Measurements from ENCODE around the gene MADD. TPM values are rescaled to one million over a fixed set of nuclear protein-coding genes. Genes with fewer than 3 reads are reported as not detected.
"Not testable (repeated sequence)": the region's sequence is repeated elsewhere in the genome, so short reads cannot be mapped to it uniquely, and the experiment has no call there.

MADD gene
- total RNA-seq, 2 experiments from 2014 or later = 99.4 to 107 TPM

DNA sequence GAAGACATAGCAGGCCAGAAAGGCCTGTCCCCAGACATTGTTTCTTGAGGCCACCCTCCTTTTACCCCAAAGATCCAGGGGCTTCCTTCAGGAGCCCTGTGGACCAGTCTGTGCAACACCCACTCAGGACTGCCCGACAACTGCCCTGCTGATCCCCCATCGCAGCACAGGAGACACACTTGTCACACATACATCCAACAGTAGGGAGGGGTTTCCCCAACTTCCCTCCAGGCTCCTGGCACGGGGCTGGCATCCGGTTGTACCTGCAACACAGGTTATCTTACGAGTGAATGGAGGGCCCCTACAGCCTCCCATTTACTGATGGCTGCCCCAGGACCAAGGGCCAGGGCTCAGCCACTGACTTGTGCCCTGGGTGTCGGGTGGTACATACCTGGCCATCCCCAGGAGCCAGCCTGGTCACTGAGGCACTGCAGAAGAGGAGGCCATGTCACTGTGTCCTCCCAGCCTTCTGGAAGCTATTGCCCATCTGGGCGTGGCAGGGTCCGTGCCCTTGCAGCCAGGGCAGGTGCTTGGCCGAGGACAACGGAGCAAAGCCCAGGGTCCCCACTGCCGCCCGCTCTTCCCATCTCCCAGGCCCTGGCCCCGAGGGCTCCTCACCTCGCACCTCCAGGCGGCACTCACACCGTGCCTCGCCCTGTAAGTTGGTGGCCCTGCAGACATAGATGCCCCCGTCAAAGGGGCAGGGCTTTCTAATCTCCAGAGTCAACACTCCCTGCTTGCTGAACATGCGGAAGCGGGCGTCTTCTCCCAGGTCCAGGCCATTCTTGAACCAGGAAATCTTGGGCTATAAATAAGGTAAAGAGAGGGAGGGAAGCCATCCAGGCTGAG, 61.7 kb downstream of the MADD start:
- POLR2A ChIA-PET = interaction anchor here (1.4 kb wide), 1 partner anchor 10 kb away, joined by 3 read pairs; no protein-coding TSS in a partner anchor

DNA sequence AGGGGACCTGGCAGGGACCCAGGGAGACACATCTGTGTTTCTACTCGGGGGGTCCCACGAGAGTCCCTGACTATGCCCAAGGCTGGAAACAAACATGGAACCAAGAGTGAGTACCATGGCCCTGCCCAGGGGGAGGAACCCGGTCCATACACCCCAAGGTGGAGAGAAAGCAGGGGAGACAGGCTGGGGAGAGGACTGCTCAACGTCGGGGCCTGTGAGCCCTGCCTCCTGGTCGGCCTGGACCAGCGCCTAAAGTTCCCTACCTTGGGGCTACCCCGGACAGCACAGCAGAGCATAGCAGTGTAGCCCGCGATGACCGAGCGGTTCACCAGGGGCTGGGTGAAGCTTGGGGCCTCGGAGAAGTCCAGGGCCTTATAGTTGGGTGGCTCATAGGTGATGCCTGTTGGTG, 62.4 kb downstream of the MADD start:
- DNase-seq = no peak
- Mint-ChIP-seq H3K27ac (no peak overlapping the region), H3K36me3 (ENCODE audit: low read depth) (peaks cover 18% of the 10 kb centered on the region), H3K27me3 (no peaks in the 10 kb centered on the region), H3K9me3 (no peaks in the 10 kb centered on the region), H3K4me3 (no peak overlapping the region), H3K4me1 (no peaks in the 10 kb centered on the region)
- CTCF ChIA-PET = no interaction called here
- POLR2A ChIA-PET = no interaction called here

More for the DNA sequence above, 61.7 kb downstream of the MADD start:
- Mint-ChIP-seq H3K4me1 (no peaks in the 10 kb centered on the region), H3K27ac (no peak overlapping the region), H3K27me3 (no peaks in the 10 kb centered on the region), H3K36me3 (ENCODE audit: low read depth) (peaks cover 21% of the 10 kb centered on the region), H3K4me3 (no peak overlapping the region), H3K9me3 (no peaks in the 10 kb centered on the region)
- DNase-seq = no peak
- CTCF ChIA-PET = no interaction called here

GRCh38 chr11:47332791-47333525, 63.0 kb downstream of the MADD start:
- ChIA-PET CTCF (interaction anchor here (0.6 kb wide), 1 partner anchor 136 kb away, joined by 4 read pairs; no protein-coding TSS in a partner anchor), POLR2A (interaction anchor here (0.6 kb wide), 1 partner anchor 433 kb away, joined by 3 read pairs; no protein-coding TSS in a partner anchor)
- Mint-ChIP-seq H3K9me3 (no peaks in the 10 kb centered on the region), H3K27ac (no peak overlapping the region), H3K27me3 (no peaks in the 10 kb centered on the region), H3K36me3 (ENCODE audit: low read depth) (peaks cover 13% of the 10 kb centered on the region), H3K4me1 (no peaks in the 10 kb centered on the region), H3K4me3 (no peak overlapping the region)
- DNase-seq = no peak

DNA sequence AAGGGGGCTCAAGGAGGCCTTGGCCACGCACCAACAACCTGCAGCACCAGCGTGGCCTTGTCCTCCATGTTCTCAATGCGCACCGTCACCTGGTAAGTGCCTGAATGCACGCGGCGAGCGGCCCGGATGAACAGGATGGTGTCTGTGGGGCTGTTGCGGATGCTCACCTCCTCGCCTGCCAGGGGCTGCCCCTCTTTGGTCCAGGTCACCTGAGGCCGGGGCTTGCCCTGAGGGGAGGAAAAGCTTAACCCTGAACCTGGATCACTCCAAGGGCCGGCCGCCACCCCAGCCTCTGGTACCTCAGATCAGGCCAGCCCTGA, 63.6 kb downstream of the MADD start:
- no peak overlapping the region for H3K27ac Mint-ChIP-seq
- no peak overlapping the region for H3K4me3 Mint-ChIP-seq
- H3K27me3 Mint-ChIP-seq = no peaks in the 10 kb centered on the region
- H3K36me3 Mint-ChIP-seq (ENCODE audit: low read depth) = peaks cover 11% of the 10 kb centered on the region
- POLR2A ChIA-PET = interaction anchor here (0.6 kb wide), 1 partner anchor 433 kb away, joined by 3 read pairs; no protein-coding TSS in a partner anchor
- H3K9me3 Mint-ChIP-seq = no peaks in the 10 kb centered on the region
- H3K4me1 Mint-ChIP-seq = no peaks in the 10 kb centered on the region
- DNase-seq = no peak
- CTCF ChIA-PET = interaction anchor here (0.6 kb wide), 1 partner anchor 137 kb away, joined by 4 read pairs; no protein-coding TSS in a partner anchor

GRCh38 chr11:47333886-47334443, 64.0 kb downstream of the MADD start:
- Mint-ChIP-seq H3K27me3 (no peaks in the 10 kb centered on the region), H3K27ac (no peak overlapping the region), H3K36me3 (ENCODE audit: low read depth) (peaks cover 6% of the 10 kb centered on the region), H3K9me3 (no peaks in the 10 kb centered on the region), H3K4me3 (no peak overlapping the region), H3K4me1 (no peaks in the 10 kb centered on the region)
- ChIA-PET CTCF (no interaction called here), POLR2A (interaction anchor here (0.6 kb wide), 1 partner anchor 432 kb away, joined by 3 read pairs; no protein-coding TSS in a partner anchor)
- no peak for DNase-seq

DNA sequence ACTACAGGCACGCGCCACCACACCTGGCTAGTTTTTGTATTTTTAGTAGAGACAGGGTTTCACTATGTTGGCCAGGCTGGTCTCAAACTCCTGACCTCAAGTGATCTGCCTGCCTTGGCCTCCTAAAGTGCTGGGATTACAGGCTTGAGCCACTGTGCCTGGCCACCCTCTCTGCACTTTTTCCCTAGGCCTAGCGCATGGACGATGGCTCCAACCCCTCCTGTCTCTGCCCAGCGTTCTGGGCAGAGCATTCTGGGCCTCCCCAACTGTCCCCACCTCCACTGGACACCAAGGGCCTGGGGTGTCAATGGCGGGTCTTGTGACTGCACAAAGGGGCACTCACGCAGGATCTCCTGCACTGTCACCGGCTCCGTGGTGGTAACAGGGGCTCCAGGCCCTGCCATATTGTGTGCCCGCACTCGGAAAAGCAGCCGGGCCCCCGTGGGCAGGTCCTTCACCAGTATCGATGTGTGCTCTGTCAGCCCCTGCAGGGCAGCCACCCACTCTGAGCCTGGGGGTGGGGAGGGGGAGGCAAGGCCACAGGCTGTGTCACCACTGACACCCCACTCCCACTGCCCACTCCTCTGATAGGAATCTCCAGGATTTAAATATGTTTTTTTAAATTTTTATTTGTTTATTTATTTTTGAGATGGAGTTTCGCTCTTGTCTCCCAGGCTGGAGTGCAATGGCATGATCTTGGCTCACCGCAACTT, 64.9 kb downstream of the MADD start:
- DNase-seq; H3K4me1 Mint-ChIP-seq; H3K9me3 Mint-ChIP-seq; H3K4me3 Mint-ChIP-seq; CTCF ChIA-PET; H3K36me3 Mint-ChIP-seq (ENCODE audit: low read depth); POLR2A ChIA-PET; H3K27me3 Mint-ChIP-seq; H3K27ac Mint-ChIP-seq: not testable (repeated sequence)

- H3K36me3 Mint-ChIP-seq (ENCODE audit: low read depth) = no peaks in the 10 kb centered on the region
- CTCF ChIA-PET = interaction anchor here (1.2 kb wide), 1 partner anchor 69 kb away, joined by 3 read pairs; no protein-coding TSS in a partner anchor
- H3K4me3 Mint-ChIP-seq = no peak overlapping the region
- H3K9me3 Mint-ChIP-seq = no peaks in the 10 kb centered on the region
- DNase-seq = no peak
- no peaks in the 10 kb centered on the region for H3K4me1 Mint-ChIP-seq
- no peaks in the 10 kb centered on the region for H3K27me3 Mint-ChIP-seq
- no peak overlapping the region for H3K27ac Mint-ChIP-seq
- POLR2A ChIA-PET = no interaction called here
Observed at GRCh38 chr11:47335733-47336132, 65.8 kb downstream of the MADD start.

- H3K4me3 Mint-ChIP-seq = no peak overlapping the region
Observed at GRCh38 chr11:47336595-47336994, 66.7 kb downstream of the MADD start.

GRCh38 chr11:47337229-47337924, 67.4 kb downstream of the MADD start:
- Mint-ChIP-seq H3K4me1 (no peaks in the 10 kb centered on the region), H3K4me3 (no peak overlapping the region), H3K27me3 (no peaks in the 10 kb centered on the region), H3K27ac (no peak overlapping the region), H3K36me3 (ENCODE audit: low read depth) (no peaks in the 10 kb centered on the region), H3K9me3 (no peaks in the 10 kb centered on the region)
- POLR2A ChIA-PET = no interaction called here
- CTCF ChIA-PET = interaction anchor here (1.0 kb wide), 1 partner anchor 37 kb away, joined by 3 read pairs; no protein-coding TSS in a partner anchor
- no peak for DNase-seq

More at GRCh38 chr11:47336595-47336994, 66.7 kb downstream of the MADD start:
- Mint-ChIP-seq H3K4me1 (no peaks in the 10 kb centered on the region), H3K27me3 (no peaks in the 10 kb centered on the region), H3K36me3 (ENCODE audit: low read depth) (no peaks in the 10 kb centered on the region), H3K9me3 (no peaks in the 10 kb centered on the region), H3K27ac (no peak overlapping the region)
- ChIA-PET POLR2A (no interaction called here), CTCF (interaction anchor here (1.0 to 1.2 kb wide), 2 partner anchors 38 to 70 kb away, joined by 3 read pairs; no protein-coding TSS in a partner anchor)
- DNase-seq = no peak

- DNase-seq = no peak
- Mint-ChIP-seq H3K27me3 (no peaks in the 10 kb centered on the region), H3K4me1 (no peaks in the 10 kb centered on the region), H3K36me3 (ENCODE audit: low read depth) (no peaks in the 10 kb centered on the region), H3K27ac (no peak overlapping the region), H3K4me3 (no peak overlapping the region), H3K9me3 (no peaks in the 10 kb centered on the region)
- ChIA-PET POLR2A (no interaction called here), CTCF (interaction anchor here (0.5 kb wide), 1 partner anchor 655 kb away, joined by 3 read pairs; no protein-coding TSS in a partner anchor)
Observed at GRCh38 chr11:47338396-47339241, 68.7 kb downstream of the MADD start.

DNA sequence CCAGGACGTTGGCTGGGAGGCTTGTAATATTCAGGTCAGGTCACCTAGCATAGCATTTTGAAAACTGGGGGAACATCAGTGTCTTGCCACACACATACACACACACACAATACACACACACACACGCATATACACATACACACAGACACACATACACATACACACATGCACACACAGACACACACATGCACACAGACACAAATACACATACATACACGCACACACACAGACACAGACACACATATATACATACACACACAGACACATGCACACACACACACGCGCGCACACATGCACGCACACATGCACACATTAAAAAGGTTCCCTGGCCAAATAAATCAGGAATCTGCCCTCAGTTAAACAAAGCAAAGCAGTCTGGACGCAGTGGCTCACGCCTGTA, 70.1 kb downstream of the MADD start:
- ChIA-PET POLR2A (no interaction called here), CTCF (no interaction called here)
- no peaks in the 10 kb centered on the region for H3K4me1 Mint-ChIP-seq
- H3K27me3 Mint-ChIP-seq = no peaks in the 10 kb centered on the region
- no peak for DNase-seq
- no peak overlapping the region for H3K27ac Mint-ChIP-seq
- no peaks in the 10 kb centered on the region for H3K9me3 Mint-ChIP-seq
- H3K36me3 Mint-ChIP-seq (ENCODE audit: low read depth) = no peaks in the 10 kb centered on the region
- H3K4me3 Mint-ChIP-seq = no peak overlapping the region

Data from activated CD4-positive, alpha-beta memory T cell treated with anti-CD3 and anti-CD28 coated beads, Interleukin-2, amount 10 ng/mL, durations not matched to agents 7 days and 5 days (primary cell).